ENCODE data around the gene MPZL3. TPM values are rescaled to one million over a fixed set of nuclear protein-coding genes. Genes with fewer than 3 reads are reported as not detected.

Gene MPZL3
- total RNA-seq, 1 experiment from 2014 or later, result 16.8 TPM

GRCh38 chr11:118219244-118219643 lies 32.9 kb downstream of the MPZL3 start:
- Histone ChIP-seq H3K79me2 (ENCODE audit: low read depth) (no peaks in the 10 kb centered on the region), H3K27me3 (ENCODE audit: insufficient read depth, low read depth) (no peaks in the 10 kb centered on the region), H2AFZ (no peak overlapping the region), H3K4me2 (no peak overlapping the region), H3K4me1 (replicated peaks; ENCODE audit: insufficient read depth) (peaks cover 2% of the 10 kb centered on the region; the same call in 1 of the 2 replicates), H3K4me3 (no peak overlapping the region), H3K27ac (no peak overlapping the region), H3F3A (ENCODE audit: insufficient read depth, low read depth) (no peaks in the 10 kb centered on the region), H3K9me3 (ENCODE audit: insufficient read depth, low read depth) (no peaks in the 10 kb centered on the region), H3K9me2 (ENCODE audit: insufficient read depth) (no peaks in the 10 kb centered on the region), H3K36me3 (ENCODE audit: low read depth) (no peaks in the 10 kb centered on the region), H4K20me1 (ENCODE audit: insufficient read depth) (no peaks in the 10 kb centered on the region)
- TF ChIP-seq EZH2 (IDR thresholded peaks at IDR 0.05; ENCODE audit: low read depth) (no peak), CTCF (conservative IDR thresholded peaks at IDR 0.05) (no peak)
- intact Hi-C loops (cut with micrococcal nuclease; ENCODE audit: unreplicated experiment), result no loop called here
- no peak for DNase-seq
- BruUV-seq (replicated peaks), result no TSS peak
- CTCF ChIA-PET, result no interaction called here
- POLR2A ChIA-PET (ENCODE audit: unreplicated experiment), result no interaction called here

- no TSS peak for BruUV-seq (replicated peaks)
- TF ChIP-seq CTCF (conservative IDR thresholded peaks at IDR 0.05) (no peak), EZH2 (IDR thresholded peaks at IDR 0.05; ENCODE audit: low read depth) (no peak)
- Histone ChIP-seq H3K79me2 (ENCODE audit: low read depth) (no peaks in the 10 kb centered on the region), H3K27ac (no peak overlapping the region), H3F3A (ENCODE audit: insufficient read depth, low read depth) (0 out of 2 replicates have a peak, but pooled peaks cover 1% of the 10 kb centered on the region), H3K27me3 (ENCODE audit: insufficient read depth, low read depth) (no peaks in the 10 kb centered on the region), H3K36me3 (ENCODE audit: low read depth) (no peaks in the 10 kb centered on the region), H4K20me1 (ENCODE audit: insufficient read depth) (no peaks in the 10 kb centered on the region), H3K4me2 (no peak overlapping the region), H3K9me2 (ENCODE audit: insufficient read depth) (no peaks in the 10 kb centered on the region), H2AFZ (no peak overlapping the region), H3K4me1 (replicated peaks; ENCODE audit: insufficient read depth) (peaks cover 11% of the 10 kb centered on the region), H3K9me3 (ENCODE audit: insufficient read depth, low read depth) (no peaks in the 10 kb centered on the region), H3K4me3 (no peak overlapping the region)
- ChIA-PET CTCF (no interaction called here), POLR2A (ENCODE audit: unreplicated experiment) (no interaction called here)
- intact Hi-C loops (cut with micrococcal nuclease; ENCODE audit: unreplicated experiment), result no loop called here
- no peak for DNase-seq
Measured at GRCh38 chr11:118217575-118217974, 34.6 kb downstream of the MPZL3 start.

- intact Hi-C loops (cut with micrococcal nuclease; ENCODE audit: unreplicated experiment), result no loop called here
- Histone ChIP-seq H3K27ac (no peak overlapping the region), H3K36me3 (ENCODE audit: low read depth) (no peaks in the 10 kb centered on the region), H3K27me3 (ENCODE audit: insufficient read depth, low read depth) (no peaks in the 10 kb centered on the region), H4K20me1 (ENCODE audit: insufficient read depth) (no peaks in the 10 kb centered on the region), H3K9me3 (ENCODE audit: insufficient read depth, low read depth) (no peaks in the 10 kb centered on the region), H3K4me1 (replicated peaks; ENCODE audit: insufficient read depth) (peaks cover 18% of the 10 kb centered on the region), H3F3A (ENCODE audit: insufficient read depth, low read depth) (0 out of 2 replicates have a peak, but pooled peaks cover 7% of the 10 kb centered on the region), H3K9me2 (ENCODE audit: insufficient read depth) (no peaks in the 10 kb centered on the region), H2AFZ (no peak overlapping the region), H3K4me3 (no peak overlapping the region), H3K79me2 (ENCODE audit: low read depth) (no peaks in the 10 kb centered on the region), H3K4me2 (no peak overlapping the region)
- ChIA-PET CTCF (no interaction called here), POLR2A (ENCODE audit: unreplicated experiment) (interaction anchor here (0.6 kb wide), 1 partner anchor 67 kb away, joined by 4 read pairs; no protein-coding TSS in a partner anchor)
- DNase-seq, result no peak
- BruUV-seq (replicated peaks), result no TSS peak
- TF ChIP-seq EZH2 (IDR thresholded peaks at IDR 0.05; ENCODE audit: low read depth) (no peak), CTCF (conservative IDR thresholded peaks at IDR 0.05) (no peak)
Measured at GRCh38 chr11:118216621-118217481, 35.3 kb downstream of the MPZL3 start.

Data from PC-9 (cell line).